Activated CD4-positive, CD25-positive, alpha-beta regulatory T cell treated with anti-CD3 and anti-CD28 coated beads, Interleukin-2, amount 50 U/mL, for 24 hours (primary cell): ENCODE results near the gene PEA15.
A peak's percentile ranks its signal among the peaks of the same experiment; 100 is the strongest.

Experiments used
- ATAC-seq, 2 donors: fragments of 150-1000 bp; cut with Tn5 transposase; one replicate each; pipeline ENCODE4 v1.10.0; 2021; ENCODE audit warnings: mild to moderate bottlenecking in 1 of 2, moderate library complexity in 1 of 2

PEA15 gene

DNA sequence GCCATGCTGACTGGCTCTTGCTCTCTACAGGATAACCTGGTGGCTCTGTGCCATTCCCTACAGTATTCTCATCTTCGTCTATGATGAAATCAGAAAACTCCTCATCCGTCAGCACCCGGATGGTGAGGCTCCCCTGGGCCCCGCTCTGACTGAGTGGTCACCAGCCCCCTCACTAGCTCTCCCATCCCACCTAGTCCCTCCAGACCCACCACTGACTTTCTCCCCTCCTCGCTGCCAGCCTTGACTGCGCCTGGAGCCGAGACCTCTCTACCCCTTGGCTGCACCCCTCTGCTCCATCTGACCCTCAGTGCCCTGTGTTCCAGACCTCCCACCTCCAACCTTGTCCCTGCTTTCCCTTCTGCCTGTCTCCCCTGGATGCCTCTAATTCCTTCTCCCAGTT lies 18.9 kb upstream of the PEA15 start:
- no peak for ATAC-seq

DNA sequence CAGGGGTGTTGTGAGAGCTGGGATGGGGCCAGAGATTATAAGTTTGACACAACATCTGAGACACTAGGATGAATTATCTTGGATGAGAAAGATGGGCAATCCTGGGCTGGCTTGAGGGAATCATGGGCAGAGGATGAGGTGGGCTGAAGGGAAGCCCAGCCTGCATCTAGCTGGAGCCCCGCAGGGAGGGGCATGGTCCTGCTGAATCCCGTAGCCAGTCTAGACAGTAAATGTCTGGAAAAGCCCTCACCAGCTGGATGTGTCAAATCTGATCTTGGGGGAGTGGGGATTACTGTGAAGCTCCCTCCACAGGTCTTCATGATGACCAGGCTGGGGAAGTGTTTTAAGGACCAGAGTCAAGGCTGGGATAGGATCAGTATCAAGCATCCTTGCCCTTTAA lies 18.5 kb upstream of the PEA15 start:
- no peak for ATAC-seq

DNA sequence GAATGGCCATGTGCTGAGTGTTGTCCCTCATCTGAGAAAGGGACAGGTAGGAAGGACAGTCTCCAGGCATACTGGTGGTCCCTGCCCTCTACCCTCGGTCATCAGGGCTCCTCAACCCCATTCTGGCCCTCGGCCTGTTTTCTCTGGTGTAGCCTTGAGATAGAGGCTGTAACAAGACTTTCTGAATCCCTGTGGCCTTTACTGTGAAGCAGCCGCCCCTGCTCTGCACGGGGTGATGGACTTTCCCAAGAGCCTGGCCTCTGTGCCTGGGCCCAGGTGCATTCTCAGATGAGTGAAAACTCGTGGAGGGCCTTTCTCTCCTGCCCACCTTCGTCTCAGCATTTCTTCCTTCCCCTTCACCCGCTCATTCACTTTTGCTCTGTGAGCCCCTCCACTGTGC lies 17.8 kb upstream of the PEA15 start:
- no peak for ATAC-seq

DNA sequence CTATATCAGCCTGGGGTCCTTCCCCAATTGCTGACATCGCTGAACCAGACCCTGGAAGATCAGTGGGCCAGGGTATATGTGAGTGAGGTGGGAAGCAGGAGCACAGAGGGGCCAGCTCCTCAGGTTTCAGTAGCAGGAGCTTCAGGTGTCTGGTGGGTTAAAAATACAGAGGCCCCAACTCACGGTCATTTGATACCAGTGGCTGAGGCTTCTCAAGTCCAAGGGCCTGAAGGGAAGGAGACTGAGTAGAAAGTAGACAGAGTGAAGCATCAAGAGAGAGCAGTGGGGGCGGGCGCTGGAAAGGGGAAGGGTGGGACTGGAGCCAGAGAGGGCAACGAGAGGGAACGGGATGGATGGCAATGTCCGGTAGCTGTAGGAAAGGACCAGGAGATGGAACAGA lies 16.8 kb upstream of the PEA15 start:
- ATAC-seq = no peak

DNA sequence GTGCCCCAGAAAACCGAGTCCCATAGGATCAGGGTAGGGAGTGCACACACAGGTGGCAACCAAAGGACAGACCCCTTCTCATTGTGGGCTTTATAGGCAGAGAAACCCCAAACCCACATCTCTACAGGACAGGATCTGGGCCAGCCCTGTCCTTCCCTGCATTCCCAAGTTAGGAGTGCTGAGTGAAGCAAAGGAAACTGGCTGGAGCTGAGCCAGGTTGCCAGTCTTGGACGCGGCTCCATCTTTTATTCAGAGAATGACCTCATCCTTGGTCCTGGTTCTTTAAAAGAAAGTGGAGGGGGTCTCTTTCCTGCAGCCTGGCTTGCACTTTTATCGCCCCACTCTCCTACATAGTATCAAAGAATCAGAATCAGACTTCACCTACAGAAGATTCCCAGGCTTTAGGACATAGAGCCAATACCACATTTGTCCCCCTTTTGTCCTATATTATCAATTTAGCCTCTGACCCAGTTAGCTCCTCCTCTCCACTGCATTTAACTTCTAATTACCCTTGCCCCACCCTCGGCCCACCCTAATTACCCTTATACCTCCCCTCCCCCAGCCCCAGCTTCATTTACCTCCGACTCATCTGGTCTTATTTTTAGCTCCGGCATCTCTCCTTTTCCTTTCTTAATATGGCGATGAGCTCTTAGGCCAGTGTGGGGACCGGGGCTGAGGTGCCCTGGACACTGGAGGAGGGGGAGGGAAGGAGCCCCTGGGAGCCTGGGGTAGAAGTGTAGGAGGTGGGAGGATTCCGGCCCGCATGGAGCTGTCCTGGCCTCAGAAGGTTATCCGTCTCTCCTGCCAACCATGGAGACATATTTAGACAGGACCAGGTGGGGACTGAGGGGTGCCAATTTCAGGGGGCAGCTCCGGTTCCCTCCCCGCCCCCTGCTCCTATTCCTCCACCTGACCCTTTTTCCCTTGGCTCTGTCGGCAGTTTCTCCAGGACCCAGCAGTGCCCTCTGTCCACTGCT lies 15.2 kb upstream of the PEA15 start, which contains the start of gene CASQ1:
Gene CASQ1, plus strand, starts transcription at position 927 of the 977 bp plus-strand sequence. CDS start 177 bp downstream, outside the sequence.
- ATAC-seq = no peak

DNA sequence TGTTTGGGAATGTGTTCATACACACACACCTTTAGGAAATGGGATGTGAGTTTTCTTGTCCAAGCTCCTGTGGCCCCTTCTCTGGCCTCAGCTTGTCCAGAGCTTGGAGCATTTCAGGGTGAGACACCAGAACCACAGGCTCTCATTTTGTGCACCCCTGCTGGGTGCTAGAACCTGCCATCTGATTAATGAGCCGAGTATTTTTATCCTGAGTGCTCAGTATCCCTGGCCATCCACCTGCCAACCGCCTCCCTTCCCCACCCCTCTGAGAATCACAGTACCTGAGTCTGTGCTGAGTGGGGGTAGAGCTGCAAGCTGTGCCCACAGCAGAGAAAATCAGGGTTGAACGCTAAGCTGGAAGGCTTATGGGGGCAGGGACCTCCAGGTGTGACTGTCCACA lies 13.4 kb upstream of the PEA15 start:
- no peak for ATAC-seq

DNA sequence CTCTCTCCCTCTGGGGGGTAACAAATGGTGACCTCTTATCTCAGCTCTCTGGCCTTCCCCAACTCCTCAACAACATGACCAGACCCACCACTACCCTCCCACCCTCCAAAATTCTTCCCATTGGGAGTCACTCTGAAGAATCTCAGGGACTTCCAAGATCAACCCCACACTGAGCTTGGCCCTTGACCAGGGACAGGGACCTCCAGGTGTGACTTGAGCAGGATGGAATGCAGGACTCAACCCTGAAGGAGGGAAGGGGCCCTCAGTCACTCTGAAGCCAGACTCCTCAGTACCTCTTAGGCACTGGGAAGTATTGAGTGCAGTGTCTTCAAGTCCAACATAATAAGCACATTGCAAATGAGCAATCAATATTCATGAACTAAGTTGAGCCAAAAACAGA lies 12.9 kb upstream of the PEA15 start:
- ATAC-seq = no peak

DNA sequence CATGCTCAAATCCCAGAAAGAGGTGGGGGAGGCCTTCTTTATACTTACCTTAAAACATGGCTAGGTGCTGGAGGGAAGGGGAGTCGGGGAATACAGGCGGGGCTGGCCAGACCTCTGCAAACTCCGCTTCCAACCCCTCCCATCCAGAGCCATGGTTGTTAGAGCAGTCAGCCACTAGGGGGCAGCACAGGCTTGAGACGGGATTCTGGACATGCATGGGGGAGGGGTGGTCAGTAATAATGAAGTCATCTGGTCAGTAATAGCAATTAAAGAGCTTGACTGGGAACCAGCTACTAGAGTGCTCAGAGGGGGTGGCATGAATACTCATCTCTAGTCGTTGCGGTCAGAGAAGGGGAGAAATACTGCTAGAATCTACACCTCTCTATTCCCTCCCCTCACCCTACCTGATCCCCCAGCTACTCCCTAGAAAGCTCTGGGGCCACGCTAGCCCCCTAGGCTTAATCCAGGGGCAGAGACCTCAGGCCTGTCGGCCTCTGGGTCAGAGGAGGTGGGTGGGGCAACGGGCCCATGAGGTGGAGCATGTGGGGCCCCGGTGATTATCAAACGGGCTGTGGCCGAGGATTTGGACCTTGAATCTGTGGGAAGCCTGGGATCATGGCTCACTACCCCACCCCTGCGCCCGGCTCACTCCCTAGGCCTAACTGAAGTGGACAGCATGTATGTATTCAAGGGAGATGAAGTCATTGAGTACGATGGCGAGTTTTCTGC lies 11.9 kb upstream of the PEA15 start:
- peak; percentile 60 to 76 for ATAC-seq

DNA sequence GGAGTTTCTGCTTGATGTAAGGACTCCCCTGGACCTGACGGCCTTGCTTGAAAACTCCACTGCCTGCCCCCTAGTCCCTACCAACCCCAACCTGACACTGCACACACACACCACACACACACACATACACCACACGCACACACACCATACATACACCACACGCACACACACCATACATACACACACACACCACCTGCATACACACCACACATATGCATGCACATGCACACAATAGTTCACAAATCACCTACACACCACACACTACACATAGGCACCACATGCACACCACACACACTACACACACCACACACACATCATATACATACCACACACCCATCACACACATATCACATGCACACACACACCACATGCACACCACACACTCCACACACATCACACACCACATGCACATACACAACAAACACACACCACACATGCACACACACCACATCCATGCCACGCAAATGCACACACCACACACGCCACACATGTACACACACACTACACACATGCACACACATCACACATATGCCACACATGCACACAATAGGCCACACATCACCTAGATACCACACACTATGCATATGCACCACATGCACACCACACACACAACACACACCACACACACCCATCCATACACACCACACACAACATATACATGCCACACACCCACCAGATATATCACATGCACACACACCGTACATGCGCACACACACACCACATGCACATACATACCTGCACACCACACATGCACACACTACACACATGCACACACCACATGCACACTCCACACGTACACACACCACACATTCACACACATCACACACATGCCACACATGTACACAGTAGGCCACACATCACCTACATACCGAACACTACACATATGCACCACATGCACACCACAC lies 11.1 kb upstream of the PEA15 start:
- no peak for ATAC-seq

DNA sequence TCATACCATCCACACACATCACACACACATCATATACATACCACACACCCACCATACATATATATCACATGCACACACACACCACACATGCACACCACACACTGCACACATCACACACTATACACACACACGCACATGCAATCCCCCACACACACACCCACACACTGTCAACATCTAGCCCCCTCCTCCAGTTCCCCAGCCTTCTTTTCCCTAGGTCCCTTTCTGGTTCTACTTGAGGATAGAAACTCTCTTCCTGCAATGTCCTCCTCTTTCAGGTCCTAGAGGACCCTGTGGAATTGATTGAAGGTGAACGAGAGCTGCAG lies 10.5 kb upstream of the PEA15 start:
- ATAC-seq = no peak

DNA sequence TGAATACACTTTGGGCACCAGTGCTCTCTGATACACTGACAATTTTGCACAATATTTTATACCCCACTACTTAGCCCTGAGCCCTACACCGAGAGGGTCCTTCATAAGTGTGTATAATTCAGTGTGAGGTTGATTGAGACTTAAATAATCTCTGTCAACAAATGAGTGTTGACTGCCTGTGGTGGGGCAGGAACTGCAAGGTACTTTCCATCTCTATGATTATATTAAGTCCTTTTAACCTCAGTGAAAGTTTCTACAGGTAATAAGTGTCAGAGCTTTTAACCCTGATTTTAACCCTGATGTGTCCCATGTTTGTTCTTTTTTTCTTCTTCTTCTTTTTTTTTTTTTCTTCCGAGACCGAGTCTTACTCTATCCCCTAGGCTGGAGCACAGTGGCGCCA lies 9.0 kb upstream of the PEA15 start:
- ATAC-seq = no peak

DNA sequence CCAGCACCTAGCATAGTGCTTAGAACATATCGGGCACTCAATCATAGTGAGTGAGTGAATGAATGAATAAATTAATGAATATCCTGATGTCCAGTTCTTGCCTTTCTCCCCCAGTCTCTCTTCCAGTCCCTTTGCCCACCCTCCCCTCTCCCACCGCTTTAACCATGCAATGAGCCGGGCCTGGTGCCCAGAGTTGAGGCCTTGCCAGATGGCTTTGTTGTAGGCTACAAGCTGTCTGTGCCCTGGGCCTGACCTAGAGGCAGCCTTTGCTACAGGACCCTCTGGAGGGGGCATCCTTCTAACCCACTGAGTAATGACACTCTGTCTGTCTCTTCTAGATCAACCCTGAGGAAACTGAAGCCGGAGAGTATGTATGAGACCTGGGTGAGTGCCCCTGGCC lies 8.0 kb upstream of the PEA15 start:
- ATAC-seq = no peak

DNA sequence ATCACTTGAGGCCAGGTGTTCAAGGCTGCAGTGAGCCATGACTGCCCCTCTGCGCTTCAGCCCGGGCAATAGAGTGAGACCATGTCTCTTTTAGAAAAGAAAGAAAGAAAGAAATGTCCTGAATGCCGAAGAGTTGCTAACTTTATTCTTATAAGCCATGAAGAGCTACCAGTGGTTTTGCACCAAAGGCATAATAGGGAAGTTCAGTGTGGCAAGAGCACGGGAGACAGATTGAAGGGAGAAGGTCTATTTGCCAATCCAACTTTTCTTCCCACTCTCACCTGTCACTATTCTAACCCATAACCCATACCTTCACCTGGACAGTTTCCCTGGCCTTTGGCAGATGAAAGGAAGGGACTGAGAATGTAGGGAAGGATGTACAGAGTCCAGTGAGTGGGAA lies 4.4 kb upstream of the PEA15 start:
- no peak for ATAC-seq

DNA sequence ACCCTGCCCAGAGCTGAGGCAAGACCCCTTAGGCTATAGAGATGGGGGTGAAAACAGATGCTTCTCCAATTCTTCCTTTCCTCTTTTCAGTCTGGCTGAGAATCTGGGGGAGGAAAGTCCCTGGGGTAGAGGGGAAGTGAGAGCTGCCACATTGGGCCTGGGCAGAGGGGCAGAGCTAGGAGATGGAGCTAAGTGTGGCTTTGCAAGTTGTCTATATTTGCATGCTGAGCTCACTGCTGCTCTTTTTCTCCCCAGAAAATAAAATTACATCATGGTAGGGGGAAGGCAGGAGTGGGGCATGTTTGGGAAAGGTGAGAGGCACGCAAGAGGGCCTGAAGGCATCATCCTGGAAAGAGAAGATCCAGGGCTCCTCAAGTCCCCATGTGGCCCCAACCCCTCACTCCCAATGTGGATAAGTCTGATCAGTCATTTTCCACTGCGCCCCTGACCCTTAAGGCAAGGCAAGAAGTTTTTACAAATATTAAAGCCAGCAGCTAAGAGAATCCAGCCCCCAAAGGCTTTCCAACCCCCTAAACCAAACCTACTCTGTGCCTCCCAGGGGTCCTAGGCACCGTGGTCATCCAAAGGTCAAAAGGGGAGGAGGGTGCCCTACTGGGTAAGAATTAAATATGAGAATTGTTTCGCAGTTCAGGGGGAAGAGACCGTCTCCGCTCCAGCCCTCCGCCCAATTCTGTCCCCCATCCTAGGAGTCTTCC lies 500 bp upstream of the PEA15 start:
- ATAC-seq = no peak

DNA sequence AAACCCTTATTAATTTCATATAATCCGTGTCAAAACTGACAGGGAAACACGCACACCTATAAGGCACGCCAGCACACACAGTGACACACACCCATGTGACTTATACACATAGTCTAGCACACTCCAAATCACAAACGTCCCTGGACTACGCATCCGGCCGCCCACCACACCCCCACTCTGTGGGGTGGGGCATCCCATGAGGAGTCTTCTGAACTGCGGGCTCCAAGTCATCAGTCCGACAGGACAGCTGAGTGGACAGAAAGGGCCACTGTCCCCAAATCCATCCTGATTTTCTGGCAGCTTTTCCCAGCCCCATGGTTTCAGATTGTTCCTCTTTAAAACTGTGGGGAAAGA lies 829 bp downstream of the PEA15 start:
- peak; percentile 86 to 88 for ATAC-seq

DNA sequence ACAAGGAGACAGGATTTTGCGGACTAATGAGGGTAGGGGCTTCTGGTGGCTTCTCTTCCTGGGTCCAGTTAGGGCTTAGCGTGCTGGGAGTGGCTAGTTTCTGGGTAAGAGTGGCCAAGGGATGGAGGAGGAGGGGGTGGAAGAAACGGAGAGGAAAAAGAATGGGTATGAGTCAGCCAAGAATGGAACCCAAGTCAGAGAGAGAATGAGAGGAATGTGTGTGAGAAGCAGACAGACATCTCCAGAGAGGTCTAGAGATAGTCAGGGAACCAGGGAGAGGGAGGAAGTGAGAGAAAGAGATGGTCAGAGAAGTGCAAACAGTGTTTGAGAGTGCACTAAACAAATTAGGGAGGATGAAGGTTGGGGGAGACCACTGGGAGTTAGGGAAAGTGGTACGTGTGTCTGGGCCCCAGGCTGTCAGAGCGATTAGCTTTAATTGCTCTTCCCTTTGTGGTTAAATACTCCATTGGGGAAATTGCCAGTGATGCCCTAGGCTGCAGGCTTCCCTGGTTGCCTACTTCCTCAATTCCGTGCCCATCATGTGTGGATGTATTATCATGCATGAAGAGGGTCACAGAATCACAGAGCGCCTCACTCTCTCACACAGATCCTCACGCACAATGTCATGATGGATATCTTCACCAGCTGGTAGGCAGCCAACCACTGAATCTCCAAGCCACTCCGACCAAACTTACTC lies 1.4 kb downstream of the PEA15 start:
- ATAC-seq = no peak

DNA sequence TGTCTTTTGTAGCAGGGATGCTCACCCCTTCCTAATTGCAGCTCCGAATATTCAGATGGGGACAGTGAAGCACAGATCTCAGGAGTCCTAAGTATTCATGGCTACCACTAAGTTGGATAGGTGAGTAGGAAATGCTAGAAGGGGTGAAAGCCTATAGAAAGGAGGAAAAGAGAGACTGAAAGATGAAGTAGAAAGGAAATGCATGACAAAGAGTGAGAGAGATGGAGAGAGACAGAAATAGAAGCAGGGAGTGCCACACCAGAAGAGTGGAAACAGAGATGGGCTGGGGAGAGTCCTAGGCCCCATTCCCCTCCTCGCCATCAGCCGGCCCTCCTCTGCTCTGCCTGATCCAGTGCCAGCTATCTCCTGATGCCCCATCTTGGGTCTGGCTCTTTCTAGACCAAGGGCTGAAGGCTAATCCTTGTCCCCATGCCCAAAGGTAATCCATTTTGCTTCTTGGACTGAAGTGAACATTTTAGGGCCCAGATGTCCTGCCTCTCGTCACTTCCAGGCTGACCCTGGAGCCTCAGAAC lies 2.0 kb downstream of the PEA15 start:
- ATAC-seq = no peak

DNA sequence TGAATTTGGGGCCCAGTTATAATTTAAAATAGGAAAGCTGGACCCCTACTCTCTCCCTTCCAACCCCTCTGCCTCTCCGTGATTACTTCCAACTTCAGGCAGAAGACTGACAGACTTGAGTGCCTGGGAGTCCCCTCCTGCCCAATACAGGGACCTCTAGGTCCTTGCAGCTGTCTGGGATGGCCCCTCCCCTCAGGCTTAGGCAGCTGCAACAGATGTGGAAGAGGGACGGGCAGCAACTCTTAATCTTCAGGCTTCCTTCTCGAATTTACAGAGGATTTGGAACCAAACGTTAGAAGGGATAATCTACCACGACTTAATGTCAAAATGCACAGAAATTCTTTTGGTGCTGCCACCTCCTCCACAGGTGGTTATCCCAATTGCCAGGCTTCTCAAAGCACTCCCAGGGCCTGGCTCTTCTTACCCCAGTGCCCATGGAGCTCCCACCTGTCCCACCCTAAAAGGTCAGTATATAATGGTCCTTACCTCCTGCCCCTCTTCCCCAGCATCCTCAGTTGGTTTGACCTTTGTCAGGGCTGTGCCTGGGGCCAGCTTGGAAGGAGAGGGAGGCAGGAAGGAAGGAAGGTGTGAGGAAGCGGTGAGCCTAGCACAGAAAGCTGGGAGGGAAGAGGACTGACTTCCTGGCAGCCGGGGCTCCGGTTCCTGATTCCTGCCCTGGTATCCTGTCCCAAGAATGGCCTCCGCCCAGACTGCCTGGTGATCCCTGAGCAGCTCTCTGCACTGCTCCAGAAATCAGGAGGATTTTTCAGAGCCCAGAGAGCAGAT lies 2.8 kb downstream of the PEA15 start:
- no peak for ATAC-seq

DNA sequence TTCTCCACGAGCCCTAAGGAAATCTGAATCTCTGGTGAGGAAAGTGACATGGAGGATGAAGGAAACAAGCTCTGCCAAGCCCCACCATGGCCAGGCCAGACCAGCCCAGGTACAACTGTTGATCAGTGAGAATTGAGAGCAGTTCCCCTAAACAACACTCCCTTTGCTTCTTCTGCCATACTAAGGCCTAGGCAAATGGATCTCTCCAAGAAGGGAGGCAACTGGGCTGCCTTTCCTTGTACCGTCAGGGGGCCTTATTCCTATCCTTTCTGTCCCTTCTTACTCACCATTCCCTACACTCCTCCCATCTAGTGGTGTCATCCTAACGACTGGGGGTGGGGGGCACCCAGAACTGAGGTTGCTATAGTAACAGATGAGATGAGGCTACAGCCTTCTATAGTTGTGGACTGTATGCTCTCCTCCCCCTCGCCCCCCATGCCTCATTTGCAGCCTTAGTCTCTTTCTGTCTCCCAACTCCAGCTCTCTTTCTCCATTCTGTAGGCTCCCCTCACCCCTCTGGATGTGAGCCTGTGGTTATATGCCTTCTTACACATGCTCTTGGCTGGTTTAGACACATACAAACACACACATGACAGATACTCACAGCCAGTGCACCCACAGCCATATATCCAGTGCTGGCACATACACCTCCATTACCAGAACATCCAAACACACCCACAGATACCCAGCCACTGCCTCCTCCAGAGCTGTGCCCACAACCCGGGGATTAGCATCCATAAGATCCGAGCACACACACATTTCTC lies 3.6 kb downstream of the PEA15 start:
- no peak for ATAC-seq
